ENCODE measurements around the gene CLEC7A.

GRCh38 chr12:10159280-10159679, 29.3 kb upstream of the CLEC7A start:
- TF ChIP-seq CTCF (IDR thresholded peaks at IDR 0.05; ENCODE audit: low read depth, low read length, missing input control) (no peak), FOXA1 (IDR thresholded peaks at IDR 0.05) (no peak), NR2F2 (IDR thresholded peaks at IDR 0.05) (no peak), YY1 (IDR thresholded peaks at IDR 0.05) (no peak), TAF1 (conservative IDR thresholded peaks at IDR 0.05) (no peak), EGR1 (IDR thresholded peaks at IDR 0.05; ENCODE audit: low read depth in 2 of 2) (no peak), GABPA (IDR thresholded peaks at IDR 0.05 in 1 of 2, conservative IDR thresholded peaks at IDR 0.05 in 1 of 2) (no peak), RAD21 (IDR thresholded peaks at IDR 0.05) (no peak)
- TF ChIP-seq, protein P1, sequence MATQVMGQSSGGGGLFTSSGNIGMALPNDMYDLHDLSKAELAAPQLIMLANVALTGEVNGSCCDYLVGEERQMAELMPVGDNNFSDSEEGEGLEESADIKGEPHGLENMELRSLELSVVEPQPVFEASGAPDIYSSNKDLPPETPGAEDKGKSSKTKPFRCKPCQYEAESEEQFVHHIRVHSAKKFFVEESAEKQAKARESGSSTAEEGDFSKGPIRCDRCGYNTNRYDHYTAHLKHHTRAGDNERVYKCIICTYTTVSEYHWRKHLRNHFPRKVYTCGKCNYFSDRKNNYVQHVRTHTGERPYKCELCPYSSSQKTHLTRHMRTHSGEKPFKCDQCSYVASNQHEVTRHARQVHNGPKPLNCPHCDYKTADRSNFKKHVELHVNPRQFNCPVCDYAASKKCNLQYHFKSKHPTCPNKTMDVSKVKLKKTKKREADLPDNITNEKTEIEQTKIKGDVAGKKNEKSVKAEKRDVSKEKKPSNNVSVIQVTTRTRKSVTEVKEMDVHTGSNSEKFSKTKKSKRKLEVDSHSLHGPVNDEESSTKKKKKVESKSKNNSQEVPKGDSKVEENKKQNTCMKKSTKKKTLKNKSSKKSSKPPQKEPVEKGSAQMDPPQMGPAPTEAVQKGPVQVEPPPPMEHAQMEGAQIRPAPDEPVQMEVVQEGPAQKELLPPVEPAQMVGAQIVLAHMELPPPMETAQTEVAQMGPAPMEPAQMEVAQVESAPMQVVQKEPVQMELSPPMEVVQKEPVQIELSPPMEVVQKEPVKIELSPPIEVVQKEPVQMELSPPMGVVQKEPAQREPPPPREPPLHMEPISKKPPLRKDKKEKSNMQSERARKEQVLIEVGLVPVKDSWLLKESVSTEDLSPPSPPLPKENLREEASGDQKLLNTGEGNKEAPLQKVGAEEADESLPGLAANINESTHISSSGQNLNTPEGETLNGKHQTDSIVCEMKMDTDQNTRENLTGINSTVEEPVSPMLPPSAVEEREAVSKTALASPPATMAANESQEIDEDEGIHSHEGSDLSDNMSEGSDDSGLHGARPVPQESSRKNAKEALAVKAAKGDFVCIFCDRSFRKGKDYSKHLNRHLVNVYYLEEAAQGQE (IDR thresholded peaks at IDR 0.05), result no peak
